ENCODE results near the gene FGF22. TPM values are rescaled to one million over a fixed set of nuclear protein-coding genes. Genes with fewer than 3 reads are reported as not detected.

The FGF22 gene
- total and polyA plus RNA-seq, 2 of the 13 experiments (the other 11 are each of a cell fraction or from before 2014, with no cell fraction given) = 0.24 TPM; not detected in 1

- intact Hi-C loops (cut with micrococcal nuclease; ENCODE audit: unreplicated experiment) = no loop called here
Measured at GRCh38 chr19:685454-685931, 45.8 kb downstream of the FGF22 start.

More at GRCh38 chr19:685454-685931, 45.8 kb downstream of the FGF22 start:
- DNase-seq (ENCODE audit: low spot score) (no peak), ATAC-seq (no peak), FAIRE-seq (no peak)
- Histone ChIP-seq H3K79me2 (ENCODE audit: insufficient read depth, low read length) (no peaks in the 10 kb centered on the region), H4K20me1 (ENCODE audit: insufficient read depth, low read length) (no peaks in the 10 kb centered on the region), H3K9ac (ENCODE audit: insufficient read depth, low read depth, low read length) (no peak overlapping the region), H2AFZ (ENCODE audit: low read length) (no peak overlapping the region), H3K9me3 (ENCODE audit: low read length) (no peaks in the 10 kb centered on the region), H3K4me1 (ENCODE audit: insufficient read depth, low read length) (peaks cover 16% of the 10 kb centered on the region), H3K27ac (ENCODE audit: extremely low read length, insufficient read depth, low read length) (no peak overlapping the region), H3K4me2 (ENCODE audit: low read depth, low read length) (no peak overlapping the region), H3K36me3 (replicated peaks in 1 of 2; ENCODE audit: control insufficient read depth in 1 of 2, insufficient read depth in 2 of 2, low read length in 2 of 2) (no peaks in the 10 kb centered on the region), H3K27me3 (ENCODE audit: control insufficient read depth in 1 of 2, insufficient read depth in 2 of 2, low read length in 2 of 2) (peaks cover 0 to 9% of the 10 kb centered on the region in 2 experiments; a peak in 1 of 5 replicates), H3K4me3 (replicated peaks in 1 of 3; ENCODE audit: insufficient read depth in 1 of 3, low read depth in 2 of 3, low read length in 3 of 3) (no peak overlapping the region)
- WGBS (ENCODE audit: low lambda C conversion rate) = 40% methylated on average over 2 of the region's 31 CpGs
- no peak for TF ChIP-seq ZEB1 (IDR thresholded peaks at IDR 0.05; ENCODE audit: insufficient replicate concordance, low read depth)
- TF ChIP-seq ZBTB44 (CRISPR knock-in tag; IDR thresholded peaks at IDR 0.05) = no peak
- TF ChIP-seq, protein P1, sequence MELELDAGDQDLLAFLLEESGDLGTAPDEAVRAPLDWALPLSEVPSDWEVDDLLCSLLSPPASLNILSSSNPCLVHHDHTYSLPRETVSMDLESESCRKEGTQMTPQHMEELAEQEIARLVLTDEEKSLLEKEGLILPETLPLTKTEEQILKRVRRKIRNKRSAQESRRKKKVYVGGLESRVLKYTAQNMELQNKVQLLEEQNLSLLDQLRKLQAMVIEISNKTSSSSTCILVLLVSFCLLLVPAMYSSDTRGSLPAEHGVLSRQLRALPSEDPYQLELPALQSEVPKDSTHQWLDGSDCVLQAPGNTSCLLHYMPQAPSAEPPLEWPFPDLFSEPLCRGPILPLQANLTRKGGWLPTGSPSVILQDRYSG (CRISPR knock-in tag; IDR thresholded peaks at IDR 0.05) = no peak
- no peak for TF ChIP-seq SIX4 (CRISPR knock-in tag; IDR thresholded peaks at IDR 0.05)
- CTCF ChIA-PET (ENCODE audit: low intra/inter-chr PET ratio, low total read pairs) = no interaction called here
- no TSS peak for BruUV-seq (replicated peaks)
- POLR2A ChIA-PET = no interaction called here
- in situ Hi-C loops (cut with HindIII; ENCODE audit: extremely low pct_ligation_motif_present, low pct_unique_long_range_greater_than_20kb) = no loop called here
